Lower leg skin (tissue), 4 donors: ENCODE data around the gene DOCK1. TPM values are rescaled to one million over a fixed set of nuclear protein-coding genes. Genes with fewer than 3 reads are reported as not detected.

Experiments
- DNase-seq, 2 donors: peaks; one replicate each; pipeline ENCODE4 v3.0.0-alpha.2; 2019; ENCODE audit warnings: low spot score in 2 of 2
- H3K4me3 ChIP-seq: fragments of 200-600 bp; sonication (generic); 2 replicates; pipeline ENCODE4 v1.5.1; 2017; ENCODE audit warnings: mild to moderate bottlenecking, low read depth; ENCODE audit not compliant: poor library complexity, severe bottlenecking
- CTCF ChIP-seq, 3 donors: fragments of 450-650 bp; IDR thresholded peaks; one replicate each; pipeline ENCODE4 v1.5.1; 2016; ENCODE audit warnings: antibody characterized with exemption in 3 of 3, mild to moderate bottlenecking in 3 of 3, moderate library complexity in 2 of 3
- POLR2A ChIP-seq, 2 donors: fragments of 450-650 bp; IDR thresholded peaks; one replicate each; pipeline ENCODE4 v1.6.1; 2016 to 2017; ENCODE audit warnings: antibody characterized with exemption in 2 of 2, mild to moderate bottlenecking in 1 of 2, moderate library complexity in 1 of 2
- WGBS, 2 donors: methylation state at CpG; one replicate each; pipeline ENCODE4 v1.1.5; 2018; 5-methylcytosine and 5-hydroxymethylcytosine counted together
- intact Hi-C: fragments of 100-400 bp; cut with DNase I; formaldehyde crosslinking; loops from one replicate; pipeline ENCODE4 v1.15.0; 2023; ENCODE audit warnings: low total_unique reads
- total RNA-seq, 4 donors: library from RNA; depleted of rRNA; stranded (reverse); fragments of >200 nt; gene quantifications; one replicate each; pipeline ENCODE4 v1.1.0, GENCODE V29; 2016

Gene DOCK1
- total RNA-seq, 4 donors from 2014 or later = 76.6 to 108 (median 83.4) TPM

GRCh38 chr10:127150136-127150535 is 244.9 kb downstream of the DOCK1 start:
- no peak overlapping the region for H3K4me3 ChIP-seq
- 91 to 94% methylated on average over 5 of the region's 5 CpGs for WGBS, 2 donors
- TF ChIP-seq POLR2A (IDR thresholded peaks at IDR 0.05) = no peak
- no peak for TF ChIP-seq CTCF (IDR thresholded peaks at IDR 0.05)
- DNase-seq = no peak
- intact Hi-C loops = no loop called here

- WGBS, 2 donors = 92 to 95% methylated on average over 10 of the region's 10 CpGs
- TF ChIP-seq CTCF (IDR thresholded peaks at IDR 0.05) (no peak), POLR2A (IDR thresholded peaks at IDR 0.05) (no peak)
- intact Hi-C loops = no loop called here
Observed at GRCh38 chr10:127151541-127151940, 246.3 kb downstream of the DOCK1 start.

GRCh38 chr10:127151981-127152699 is 246.9 kb downstream of the DOCK1 start:
- TF ChIP-seq CTCF (IDR thresholded peaks at IDR 0.05) (no peak), POLR2A (IDR thresholded peaks at IDR 0.05) (no peak)
- H3K4me3 ChIP-seq = no peak overlapping the region
- DNase-seq = no peak
- intact Hi-C loops = no loop called here
- 70 to 84% methylated on average over 9 of the region's 9 CpGs for WGBS, 2 donors

More at GRCh38 chr10:127151541-127151940, 246.3 kb downstream of the DOCK1 start:
- no peak overlapping the region for H3K4me3 ChIP-seq
- no peak for DNase-seq

- intact Hi-C loops = no loop called here
- TF ChIP-seq POLR2A (IDR thresholded peaks at IDR 0.05) (no peak), CTCF (IDR thresholded peaks at IDR 0.05) (no peak)
- no peak overlapping the region for H3K4me3 ChIP-seq
- no peak for DNase-seq
- WGBS, 2 donors = 81 to 89% methylated on average over 4 of the region's 4 CpGs
Observed at GRCh38 chr10:127153181-127153580, 248.0 kb downstream of the DOCK1 start.

- H3K4me3 ChIP-seq = no peak overlapping the region
- no peak for DNase-seq
- WGBS, 2 donors = 80 to 87% methylated on average over 9 of the region's 9 CpGs
- intact Hi-C loops = no loop called here
- no peak for TF ChIP-seq CTCF (IDR thresholded peaks at IDR 0.05)
- TF ChIP-seq POLR2A (IDR thresholded peaks at IDR 0.05) = no peak
Observed at GRCh38 chr10:127154831-127155620, 249.8 kb downstream of the DOCK1 start.
